HG02852 (cell line): ENCODE results near the gene OR10J5.
"Not testable (repeated sequence)": the region's sequence is repeated elsewhere in the genome, so short reads cannot be mapped to it uniquely, and the experiment has no call there.

Source experiments
- ATAC-seq: cut with Tn5 transposase; IDR thresholded peaks from one replicate; pipeline ENCODE4 v1.9.1; 2021; ENCODE audit warnings: mild to moderate bottlenecking, moderate library complexity; ENCODE audit not compliant: unreplicated experiment

Gene OR10J5, protein sequence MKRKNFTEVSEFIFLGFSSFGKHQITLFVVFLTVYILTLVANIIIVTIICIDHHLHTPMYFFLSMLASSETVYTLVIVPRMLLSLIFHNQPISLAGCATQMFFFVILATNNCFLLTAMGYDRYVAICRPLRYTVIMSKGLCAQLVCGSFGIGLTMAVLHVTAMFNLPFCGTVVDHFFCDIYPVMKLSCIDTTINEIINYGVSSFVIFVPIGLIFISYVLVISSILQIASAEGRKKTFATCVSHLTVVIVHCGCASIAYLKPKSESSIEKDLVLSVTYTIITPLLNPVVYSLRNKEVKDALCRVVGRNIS

DNA sequence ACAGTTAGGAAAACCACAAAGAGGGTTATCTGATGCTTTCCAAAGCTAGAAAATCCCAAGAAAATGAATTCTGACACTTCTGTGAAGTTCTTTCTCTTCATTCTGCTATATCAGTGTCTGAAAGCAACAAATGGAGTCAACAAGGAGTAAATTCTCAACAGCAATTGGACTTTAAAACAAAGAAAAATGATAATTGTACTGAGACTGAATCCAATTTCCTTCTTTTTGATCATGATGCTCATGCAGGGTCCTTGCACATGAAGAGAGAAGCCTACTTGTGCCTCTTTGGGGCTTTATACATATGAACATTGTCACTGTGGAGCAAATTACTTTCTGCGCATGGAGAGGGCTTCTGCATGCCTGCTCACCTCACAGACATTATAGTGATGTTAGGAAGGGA is at the start of gene OR10J5:
Gene OR10J5 (minus strand): TSS at position 101 of the 400 bp plus-strand sequence. CDS start 0 bp downstream, at position 101.
- ATAC-seq: no peak

DNA sequence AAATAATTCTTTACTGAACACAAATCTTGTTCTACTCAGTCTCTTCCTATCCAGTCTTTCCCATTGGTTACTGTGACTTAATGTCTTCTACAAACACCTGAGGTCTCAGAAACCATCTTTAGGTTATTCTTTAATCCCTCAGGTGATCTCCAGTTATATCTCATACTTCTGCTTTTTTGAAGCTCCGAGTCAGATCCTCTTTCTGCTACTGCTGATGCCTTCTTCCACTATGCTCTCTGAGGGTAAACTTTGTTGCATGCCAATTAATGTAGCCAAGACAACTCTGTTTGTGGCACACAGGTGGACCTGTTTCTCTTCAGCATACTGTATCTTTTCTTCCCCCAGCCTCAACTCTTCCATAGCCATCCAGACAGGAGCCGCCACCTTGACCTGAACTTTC is 48.7 kb upstream of the OR10J5 start:
- ATAC-seq: no peak

DNA sequence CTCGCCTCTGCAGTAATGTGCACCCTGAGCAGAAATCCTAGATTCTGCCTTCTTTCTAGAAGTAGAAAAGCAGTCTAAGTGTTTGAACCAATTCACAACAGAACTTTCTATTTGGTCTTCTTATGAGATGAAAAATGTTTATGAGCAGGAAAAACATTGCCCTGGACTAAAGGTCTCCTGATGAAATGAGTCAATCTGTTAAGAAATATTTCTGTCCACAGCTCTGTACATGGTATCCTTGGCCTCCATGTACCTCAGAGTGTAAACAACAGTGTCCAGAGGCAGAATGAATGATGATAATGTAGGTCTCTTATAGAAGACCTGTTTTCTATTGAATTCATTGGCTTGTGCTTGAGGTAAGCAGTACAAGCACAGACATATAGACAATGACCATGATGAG is 45.6 kb upstream of the OR10J5 start:
- no peak for ATAC-seq

DNA sequence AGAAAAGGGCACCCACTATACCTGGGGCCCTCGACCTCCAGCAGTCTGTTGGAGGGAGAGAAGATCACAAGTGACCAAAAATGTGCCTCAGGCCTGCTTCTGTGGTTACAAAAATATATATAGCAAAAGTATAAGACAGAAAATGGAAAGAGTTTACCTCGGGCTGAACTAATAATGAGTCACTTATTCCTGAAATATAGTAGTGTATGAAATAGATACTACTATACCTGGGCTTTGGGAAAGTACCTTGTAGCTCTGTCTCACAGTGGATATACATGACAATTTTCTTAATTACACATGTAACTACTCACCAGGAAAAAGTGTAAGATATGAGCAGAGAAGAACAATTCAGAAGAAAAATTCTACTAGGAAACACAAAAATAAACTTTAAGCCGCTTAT is 44.5 kb upstream of the OR10J5 start:
- no peak for ATAC-seq

DNA sequence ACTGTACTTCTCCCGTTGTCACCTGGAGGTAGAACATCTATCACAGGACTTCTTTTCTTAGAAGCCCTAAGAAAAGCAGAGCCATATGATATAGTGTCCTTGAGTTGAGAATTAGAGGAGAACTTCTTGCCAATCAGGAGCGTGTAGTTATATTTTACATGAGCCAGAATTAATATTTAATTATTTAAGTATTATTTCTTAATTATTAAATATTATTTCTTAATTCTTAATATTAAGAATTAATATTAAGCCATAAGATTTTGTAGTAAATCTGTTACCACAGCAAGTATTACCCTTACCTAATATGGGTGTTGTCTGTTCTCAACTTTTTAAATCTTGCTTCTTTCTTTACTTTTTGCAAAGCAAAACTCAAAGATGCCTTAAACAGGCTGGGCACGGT is 41.6 kb upstream of the OR10J5 start:
- no peak for ATAC-seq

DNA sequence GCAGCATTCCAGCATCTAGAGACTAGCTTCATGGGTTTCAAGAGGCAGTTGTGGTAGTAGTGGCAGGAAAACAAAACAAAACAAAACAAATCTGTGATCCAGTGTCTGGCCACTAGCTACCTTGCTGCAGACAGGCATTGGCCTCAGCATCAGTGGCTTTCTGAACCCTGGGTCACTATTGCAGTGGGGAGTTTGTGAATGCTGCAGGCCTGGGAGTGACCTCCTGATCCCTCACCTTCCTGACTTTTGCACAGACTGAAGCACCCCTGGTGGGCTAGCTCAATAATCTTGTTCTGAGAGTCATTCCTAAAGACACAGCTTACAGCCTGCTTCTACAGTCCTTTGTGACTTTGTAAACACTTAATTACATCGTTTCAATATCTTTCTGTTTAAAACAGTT is 26.9 kb upstream of the OR10J5 start:
- no peak for ATAC-seq

DNA sequence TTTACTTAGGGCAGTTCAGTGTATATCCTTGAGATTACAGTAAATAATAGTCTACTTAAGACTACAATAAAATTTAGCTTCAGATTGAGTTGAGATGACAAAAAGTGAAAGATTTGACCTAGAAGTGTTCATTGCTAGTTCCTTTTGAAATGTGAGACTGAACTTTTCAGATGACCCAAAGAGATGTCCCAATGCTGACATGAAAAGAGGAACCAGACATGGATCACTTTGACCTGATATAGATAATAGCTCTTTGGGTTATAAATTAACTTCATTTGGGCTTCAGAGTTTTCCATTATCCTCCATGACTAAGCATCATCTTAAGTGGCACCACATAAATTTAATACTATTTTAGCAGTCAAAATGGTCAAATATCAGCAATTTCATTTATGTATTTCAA is 25.7 kb upstream of the OR10J5 start:
- no peak for ATAC-seq

DNA sequence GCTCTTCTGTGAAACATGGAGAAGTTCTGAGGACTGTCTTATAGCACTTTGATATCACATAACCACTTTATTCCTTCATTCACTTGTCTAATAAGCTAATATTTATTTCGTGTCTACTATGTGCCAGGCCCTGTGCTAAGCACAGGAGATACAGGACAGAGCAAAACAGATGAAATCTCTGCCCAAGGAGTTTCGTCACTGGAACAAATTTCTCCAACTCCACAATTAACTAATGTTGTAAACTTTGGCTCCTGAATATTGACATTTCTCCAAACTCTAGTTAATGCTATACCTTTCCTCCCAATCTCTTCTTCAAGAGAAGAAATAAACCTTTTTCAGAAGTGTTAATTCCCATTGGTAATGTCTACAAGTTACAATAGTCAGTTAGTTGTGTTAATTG is 24.8 kb upstream of the OR10J5 start:
- ATAC-seq: no peak

DNA sequence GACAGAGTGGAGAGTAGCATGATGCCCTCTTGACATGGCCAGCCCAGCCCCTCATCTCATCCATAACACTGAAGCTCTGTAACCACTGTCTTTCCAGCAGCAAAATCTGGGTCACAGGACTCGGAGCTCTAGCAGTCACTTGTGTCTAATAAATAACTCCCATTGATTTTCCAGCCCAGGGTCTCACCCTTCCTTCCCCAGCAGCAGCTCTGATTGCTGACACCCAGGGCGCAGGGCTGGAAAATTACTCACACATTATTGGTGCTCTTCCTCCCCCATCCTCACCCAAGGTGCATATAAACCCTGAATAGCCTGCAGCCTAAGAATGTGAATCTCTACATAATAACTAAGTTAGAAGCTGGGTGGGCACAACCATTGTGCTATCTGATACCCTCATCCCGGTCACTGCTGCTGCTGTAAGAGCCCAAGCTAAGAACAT is 21.1 kb upstream of the OR10J5 start:
- ATAC-seq: no peak

DNA sequence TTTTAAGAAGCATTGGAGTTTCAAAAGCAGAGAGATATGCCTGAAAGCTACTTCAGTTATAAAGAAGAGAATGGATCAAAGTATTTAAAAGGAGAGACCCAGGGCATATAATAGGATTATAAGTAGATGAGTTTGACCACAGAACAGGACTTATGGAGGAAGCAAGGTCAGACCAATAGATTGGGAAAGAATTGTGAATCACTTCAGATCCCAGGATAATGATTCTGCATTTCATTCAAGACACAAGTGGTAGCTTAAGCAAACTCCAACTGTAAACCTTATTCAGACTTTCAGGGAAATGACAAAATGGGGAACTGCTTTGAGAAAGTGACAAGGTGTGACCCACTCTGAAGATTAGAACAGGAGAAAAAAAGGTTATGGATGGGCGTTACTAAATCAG is 18.9 kb upstream of the OR10J5 start:
- ATAC-seq: no peak

DNA sequence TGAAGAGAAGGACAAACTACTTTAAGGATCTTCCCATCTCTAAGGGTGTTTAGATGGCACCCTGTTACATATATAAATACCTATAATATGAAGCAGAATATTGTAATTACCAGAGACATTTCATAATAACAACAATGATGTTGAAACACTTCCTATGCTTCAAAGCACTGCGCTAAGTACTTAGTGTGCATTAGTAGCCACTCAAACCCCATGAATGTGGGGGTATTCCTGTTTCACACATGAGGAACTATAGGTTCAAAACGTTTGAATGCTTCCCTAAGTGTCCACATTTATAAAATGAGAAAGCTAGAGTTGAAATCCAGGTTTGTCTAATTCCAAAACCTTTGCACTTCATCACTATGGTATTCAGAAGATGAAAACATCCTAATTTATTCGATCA is 18.5 kb upstream of the OR10J5 start:
- no peak for ATAC-seq

DNA sequence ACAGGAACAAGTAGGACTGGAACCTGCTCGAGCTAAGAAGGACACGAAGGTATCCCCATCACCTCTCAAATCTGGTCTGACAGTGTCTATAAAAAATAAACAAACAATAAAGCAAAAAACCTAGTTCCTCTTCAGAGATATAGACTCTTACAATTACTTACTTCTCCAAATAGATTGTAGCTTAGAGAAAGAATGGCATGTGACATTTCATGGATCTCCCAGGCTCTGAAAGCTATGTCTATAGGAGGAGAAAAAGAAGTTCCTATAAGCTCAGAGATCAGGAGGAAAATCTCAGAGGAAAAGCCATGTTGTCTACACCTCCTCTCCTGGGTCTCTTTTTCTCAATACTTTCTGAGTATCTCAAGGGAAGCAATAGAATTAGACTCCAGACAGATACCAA is 12.3 kb upstream of the OR10J5 start:
- no peak for ATAC-seq

DNA sequence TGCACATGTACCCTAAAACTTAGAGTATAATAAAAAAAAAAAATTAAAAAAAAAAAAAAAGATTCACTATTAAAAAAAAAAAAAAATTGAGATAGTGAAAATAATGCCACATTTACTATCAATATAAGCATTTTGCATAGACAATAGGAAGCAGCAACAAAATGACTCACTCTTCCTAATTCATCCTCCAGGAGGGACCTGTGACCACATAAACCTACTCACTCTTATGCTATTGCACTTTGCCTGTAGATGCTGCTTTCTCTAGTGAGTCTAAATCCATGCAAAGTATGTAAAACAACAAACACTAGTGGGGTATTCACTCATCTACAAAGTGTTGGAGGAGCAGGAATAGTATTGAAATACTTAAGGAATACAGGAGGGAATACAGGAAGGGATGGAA is 2.9 kb downstream of the OR10J5 start:
- ATAC-seq: no peak

DNA sequence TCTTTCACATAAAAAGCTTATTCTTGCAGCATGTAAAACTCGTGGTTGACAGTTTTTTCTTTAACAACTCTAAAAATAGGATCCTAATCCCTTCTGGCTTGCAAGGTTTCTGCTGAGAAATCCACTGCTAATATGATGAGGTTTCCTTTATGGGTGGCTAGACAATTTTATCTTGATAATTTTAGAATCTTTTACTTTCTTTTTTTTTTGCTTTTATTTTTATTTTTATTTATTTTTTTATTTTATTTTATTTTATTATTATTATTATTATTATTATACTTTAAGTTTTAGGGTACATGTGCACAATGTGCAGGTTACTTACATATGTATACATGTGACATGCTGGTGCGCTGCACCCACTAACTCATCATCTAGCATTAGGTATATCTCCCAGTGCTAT is 11.0 kb downstream of the OR10J5 start:
- ATAC-seq: not testable (repeated sequence)

DNA sequence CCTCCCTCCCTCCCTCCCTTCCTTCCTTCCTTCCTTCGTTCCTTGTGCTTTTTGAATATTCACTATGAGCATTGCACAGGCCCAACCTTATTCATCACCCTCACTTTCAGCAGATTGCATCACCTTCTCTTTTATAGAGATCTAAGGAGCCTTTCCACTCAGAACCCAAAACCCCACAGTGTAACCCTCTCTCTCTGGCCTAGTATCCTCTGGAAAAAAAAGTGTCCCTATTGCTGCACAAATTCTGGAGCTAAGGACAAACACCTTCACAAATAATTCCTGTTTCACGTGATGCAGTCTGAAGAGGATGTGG is 25.6 kb downstream of the OR10J5 start:
- ATAC-seq: no peak

DNA sequence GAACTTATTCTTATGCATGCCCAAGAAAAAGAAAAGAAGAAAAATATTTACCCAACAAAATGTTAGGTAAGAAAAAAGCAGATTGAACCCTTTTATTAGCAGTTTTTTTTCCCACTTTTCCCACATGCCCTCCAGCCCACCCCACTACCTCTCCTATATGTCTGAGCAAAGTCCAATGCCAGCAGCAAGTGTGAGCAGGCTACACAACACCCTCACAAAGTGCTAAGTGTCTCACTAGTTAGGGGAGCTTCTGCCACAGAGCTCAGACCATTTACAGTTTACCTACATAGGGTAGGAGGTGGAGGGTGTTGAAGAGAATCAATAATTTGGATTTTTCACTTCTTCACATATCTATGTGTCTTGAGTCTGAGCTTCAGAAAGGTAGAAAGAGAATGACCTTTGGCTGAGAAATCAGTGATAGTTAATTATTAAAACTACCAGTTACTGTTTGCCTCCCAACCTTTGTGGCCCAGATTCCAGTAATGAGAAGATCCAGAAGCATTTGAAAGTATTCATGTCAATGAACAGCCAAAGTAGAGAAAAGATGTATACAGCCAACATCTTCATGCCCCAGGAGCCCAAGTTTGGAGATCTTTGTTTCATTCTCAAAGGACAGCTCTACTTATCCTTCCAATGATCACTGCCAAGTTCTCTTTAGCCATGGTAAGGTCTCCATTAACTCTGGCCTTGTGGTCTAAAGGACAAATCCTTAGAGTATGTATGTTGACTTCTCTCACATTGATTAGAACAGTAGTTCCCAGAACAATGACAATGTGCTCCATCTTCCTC is 26.2 kb downstream of the OR10J5 start:
- ATAC-seq: no peak

DNA sequence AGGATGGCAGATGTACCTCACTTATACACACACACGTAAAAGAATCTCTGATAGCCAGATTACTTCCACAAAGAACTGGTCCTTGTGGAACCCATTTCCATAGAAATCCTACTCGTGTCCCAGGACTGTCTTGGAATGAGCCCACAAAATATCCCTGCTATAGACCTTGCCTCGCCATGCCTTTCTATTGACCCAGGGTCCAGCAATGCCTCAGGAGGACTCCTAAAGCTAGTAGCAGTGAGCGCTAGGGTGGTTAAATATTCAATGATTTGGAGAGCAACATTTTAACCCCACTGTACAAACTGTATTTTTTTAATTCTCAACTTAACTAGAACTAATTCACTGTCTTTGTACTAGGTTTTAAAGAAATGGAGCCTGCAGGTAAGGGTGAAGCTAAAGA is 26.9 kb downstream of the OR10J5 start:
- ATAC-seq: no peak

DNA sequence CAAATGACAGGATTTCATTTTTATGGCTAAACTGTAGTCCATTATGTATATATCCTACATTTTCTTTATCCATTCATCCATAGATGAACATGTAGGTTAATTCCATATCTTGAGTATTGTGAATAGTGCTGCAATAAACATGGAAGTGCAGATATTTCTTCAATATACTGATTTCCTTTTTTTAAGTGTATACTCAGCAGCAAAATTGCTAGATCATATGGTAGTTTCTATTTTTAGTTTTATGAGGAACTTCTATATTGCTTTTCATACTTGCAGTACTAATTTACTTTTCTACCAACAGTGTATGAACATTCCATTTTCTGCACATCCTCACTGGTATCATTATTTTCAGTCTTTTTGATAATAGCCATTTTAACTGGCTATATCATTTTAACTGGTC is 30.1 kb downstream of the OR10J5 start:
- ATAC-seq: no peak

DNA sequence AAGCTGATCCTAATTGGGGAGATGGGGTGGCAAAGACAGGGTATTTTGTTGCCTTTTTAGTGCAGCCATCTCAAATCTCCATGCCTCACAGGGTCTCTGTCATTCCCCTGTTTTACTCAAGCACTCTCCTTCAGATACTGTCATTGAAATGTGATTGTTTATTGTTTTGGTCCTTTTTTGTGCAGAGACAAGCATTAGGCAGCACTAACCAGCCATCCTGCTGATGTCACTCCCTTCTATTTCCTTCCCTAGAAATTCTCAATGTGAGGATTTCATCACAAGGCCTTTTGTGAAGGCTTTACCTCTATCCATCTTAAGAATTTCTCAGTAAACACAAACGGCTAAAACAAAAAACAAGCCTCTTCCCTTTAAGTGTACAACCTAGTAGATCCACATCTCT is 34.7 kb downstream of the OR10J5 start:
- no peak for ATAC-seq

DNA sequence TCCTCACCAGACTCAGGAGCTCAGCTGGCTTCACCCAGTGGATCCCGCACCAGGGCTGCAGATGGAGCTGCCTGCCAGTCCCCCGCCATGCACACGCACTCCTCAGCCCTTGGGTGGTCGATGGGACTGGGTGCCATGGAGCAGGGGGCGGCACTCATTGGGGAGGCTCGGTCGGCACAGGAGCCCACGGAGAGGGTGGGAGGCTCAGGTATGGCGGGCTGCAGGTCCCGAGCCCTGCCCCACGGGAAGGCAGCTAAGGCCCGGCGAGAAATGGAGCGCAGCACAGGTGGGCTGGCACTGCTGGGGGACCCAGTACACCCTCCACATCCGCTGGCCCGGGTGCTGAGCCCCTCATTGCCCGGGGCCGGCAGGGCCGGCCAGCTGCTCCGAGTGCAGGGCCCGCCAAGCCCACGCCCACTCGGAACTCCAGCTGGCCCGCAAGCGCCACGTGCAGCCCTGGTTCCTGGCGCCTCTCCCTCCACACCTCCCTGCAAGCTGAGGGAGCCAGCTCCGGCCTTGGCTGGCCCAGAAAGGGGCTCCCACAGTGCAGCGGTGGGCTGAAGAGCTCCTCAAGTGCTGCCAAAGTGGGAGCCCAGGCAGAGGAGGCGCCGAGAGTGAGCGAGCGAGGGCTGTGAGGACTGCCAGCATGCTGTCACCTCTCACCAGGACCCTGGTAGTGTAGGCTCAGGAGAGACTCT is 41.1 kb downstream of the OR10J5 start:
- not testable (repeated sequence) for ATAC-seq

DNA sequence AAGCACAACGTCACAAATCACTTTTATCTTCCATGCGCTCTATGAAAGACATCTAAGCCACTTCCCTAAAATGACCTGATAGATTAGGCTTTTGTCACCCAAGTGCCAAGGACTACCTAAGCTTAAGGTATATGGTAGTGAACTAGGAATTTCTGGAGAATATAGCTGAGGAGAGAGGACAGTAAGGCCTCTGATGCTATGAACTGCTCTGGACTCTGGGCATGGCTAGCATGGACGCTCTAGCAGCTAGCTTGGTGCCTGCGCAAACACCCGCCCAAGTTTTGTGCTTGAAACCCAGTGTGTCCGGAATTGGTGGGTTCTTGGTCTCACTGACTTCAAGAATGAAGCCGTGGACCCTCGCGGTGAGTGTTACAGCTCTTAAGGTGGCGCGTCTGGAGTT is 42.5 kb downstream of the OR10J5 start:
- ATAC-seq: no peak
